A673 (cell line): ENCODE measurements around the gene SIMC1. TPM values are rescaled to one million over a fixed set of nuclear protein-coding genes. Genes with fewer than 3 reads are reported as not detected.
A peak's percentile ranks its signal among the peaks of the same experiment; 100 is the strongest.

ENCODE experiments used
- BruUV-seq: library from RNA; stranded (reverse); fragments of 400-500 nt; replicated peaks from 2 replicates; lab custom pipeline; 2021; lab: Mats Ljungman, UMichigan
- CTCF ChIA-PET: fragments of 300-600 bp; sonication (Branson Sonifier 250); formaldehyde crosslinking; loops from one replicate; lab custom pipeline; 2022; ENCODE audit warnings: antibody characterized with exemption; lab: Charles Lee
- POLR2A ChIA-PET: fragments of 300-600 bp; sonication (Branson Sonifier 250); formaldehyde crosslinking; loops from one replicate; lab custom pipeline; 2022; ENCODE audit warnings: antibody characterized with exemption; ENCODE audit not compliant: low non-redundant PET; lab: Charles Lee
- DNase-seq: peaks from one replicate; pipeline ENCODE4 v3.0.0-alpha.2; 2015; ENCODE audit warnings: low spot score
- H3K27ac ChIP-seq: fragments of 200-600 bp; sonication (generic); 2 replicates; pipeline ENCODE4 v1.5.1; 2016; ENCODE audit warnings: mixed run types, low read depth, mild to moderate bottlenecking, mixed read lengths, antibody characterized with exemption, low read length; ENCODE audit not compliant: poor library complexity, severe bottlenecking
- H3K27me3 ChIP-seq: fragments of 200-600 bp; sonication (generic); replicated peaks from 2 replicates; pipeline ENCODE4 v1.6.1; 2017; ENCODE audit warnings: mixed run types, low read depth, mild to moderate bottlenecking, mixed read lengths, antibody characterized with exemption, low read length; ENCODE audit not compliant: insufficient read depth, poor library complexity
- H3K36me3 ChIP-seq: fragments of 200-600 bp; sonication (generic); 2 replicates; pipeline ENCODE4 v1.6.1; 2016; ENCODE audit warnings: mixed run types, mild to moderate bottlenecking, mixed read lengths, antibody characterized with exemption, low read length; ENCODE audit not compliant: insufficient read depth, poor library complexity, severe bottlenecking
- H3K4me1 ChIP-seq: fragments of 200-600 bp; sonication (generic); 2 replicates; pipeline ENCODE4 v1.6.1; 2017; ENCODE audit warnings: mixed run types, mild to moderate bottlenecking, mixed read lengths, antibody characterized with exemption, low read length; ENCODE audit not compliant: insufficient read depth, poor library complexity, severe bottlenecking
- H3K4me3 ChIP-seq: fragments of 200-600 bp; sonication (generic); 2 replicates; pipeline ENCODE4 v1.5.1; 2016; ENCODE audit warnings: low read depth, mixed run types, mild to moderate bottlenecking, mixed read lengths, low read length; ENCODE audit not compliant: poor library complexity, severe bottlenecking
- H3K9me3 ChIP-seq: fragments of 200-600 bp; sonication (generic); 2 replicates; pipeline ENCODE4 v1.6.1; 2016; ENCODE audit warnings: mixed run types, low read depth, mild to moderate bottlenecking, mixed read lengths, antibody characterized with exemption, low read length; ENCODE audit not compliant: poor library complexity, severe bottlenecking
- CTCF ChIP-seq: fragments of 300-800, 200-600 bp; sonication (generic); conservative IDR thresholded peaks from 2 replicates; pipeline ENCODE4 v1.5.1; 2017; ENCODE audit warnings: low read depth, mild to moderate bottlenecking, antibody characterized with exemption, low read length, moderate library complexity, mixed read lengths
- EZH2 ChIP-seq: fragments of 200-600 bp; sonication (generic); IDR thresholded peaks from 2 replicates; pipeline ENCODE4 v1.6.1; 2017; ENCODE audit warnings: borderline replicate concordance, low read depth, mild to moderate bottlenecking, mixed read lengths, antibody characterized with exemption, low read length; ENCODE audit not compliant: poor library complexity, severe bottlenecking
- intact Hi-C: fragments of 100-400 bp; cut with micrococcal nuclease; formaldehyde crosslinking; loops from one replicate; pipeline ENCODE4 v1.10.0; 2022; ENCODE audit not compliant: unreplicated experiment
- total RNA-seq: library from RNA; stranded (reverse); gene quantifications from 2 replicates; pipeline ENCODE4 v1.2.3, GENCODE V29; 2021

Gene SIMC1
- total RNA-seq, 1 experiment from 2014 or later, result 26.6 TPM

GRCh38 chr5:176317534-176318374 lies 79.5 kb downstream of the SIMC1 start:
- H3K27me3 ChIP-seq, result no peaks in the 10 kb centered on the region
- no TSS peak for BruUV-seq
- H3K36me3 ChIP-seq, result peaks cover 14% of the 10 kb centered on the region
- H3K4me3 ChIP-seq, result no peak overlapping the region
- intact Hi-C loops, result no loop called here
- no peak overlapping the region for H3K27ac ChIP-seq
- H3K4me1 ChIP-seq, result no peaks in the 10 kb centered on the region
- DNase-seq, result no peak
- ChIA-PET CTCF (no interaction called here), POLR2A (no interaction called here)
- no peaks in the 10 kb centered on the region for H3K9me3 ChIP-seq
- no peak for TF ChIP-seq EZH2
- TF ChIP-seq CTCF, result no peak

- POLR2A ChIA-PET, result no interaction called here
- Histone ChIP-seq H3K4me1 (no peaks in the 10 kb centered on the region), H3K27ac (no peak overlapping the region), H3K36me3 (peaks cover 12% of the 10 kb centered on the region), H3K9me3 (no peaks in the 10 kb centered on the region), H3K4me3 (no peak overlapping the region), H3K27me3 (no peaks in the 10 kb centered on the region)
- CTCF ChIA-PET, result no interaction called here
- no TSS peak for BruUV-seq
- TF ChIP-seq EZH2 (no peak), CTCF (peak; percentile 36; the same call in 1 of the 2 replicates)
- intact Hi-C loops, result no loop called here
- peak; percentile 15 for DNase-seq
Observed at GRCh38 chr5:176319827-176320554, 81.8 kb downstream of the SIMC1 start.

- TF ChIP-seq CTCF (no peak), EZH2 (no peak)
- Histone ChIP-seq H3K27me3 (no peaks in the 10 kb centered on the region), H3K9me3 (no peaks in the 10 kb centered on the region), H3K27ac (no peak overlapping the region), H3K4me3 (no peak overlapping the region), H3K4me1 (no peaks in the 10 kb centered on the region), H3K36me3 (peaks cover 12% of the 10 kb centered on the region)
- BruUV-seq, result no TSS peak
- ChIA-PET POLR2A (no interaction called here), CTCF (no interaction called here)
- peak; percentile 3 for DNase-seq
- intact Hi-C loops, result no loop called here
Observed at GRCh38 chr5:176320577-176320976, 82.4 kb downstream of the SIMC1 start.
